GM21447 (cell line): Measurements from ENCODE around the gene GATAD2B.
"Not testable (repeated sequence)": the region's sequence is repeated elsewhere in the genome, so short reads cannot be mapped to it uniquely, and the experiment has no call there.

Experiments used
- ATAC-seq: cut with Tn5 transposase; IDR thresholded peaks from one replicate; pipeline ENCODE4 v1.9.1; 2021; ENCODE audit not compliant: unreplicated experiment

Gene GATAD2B

DNA sequence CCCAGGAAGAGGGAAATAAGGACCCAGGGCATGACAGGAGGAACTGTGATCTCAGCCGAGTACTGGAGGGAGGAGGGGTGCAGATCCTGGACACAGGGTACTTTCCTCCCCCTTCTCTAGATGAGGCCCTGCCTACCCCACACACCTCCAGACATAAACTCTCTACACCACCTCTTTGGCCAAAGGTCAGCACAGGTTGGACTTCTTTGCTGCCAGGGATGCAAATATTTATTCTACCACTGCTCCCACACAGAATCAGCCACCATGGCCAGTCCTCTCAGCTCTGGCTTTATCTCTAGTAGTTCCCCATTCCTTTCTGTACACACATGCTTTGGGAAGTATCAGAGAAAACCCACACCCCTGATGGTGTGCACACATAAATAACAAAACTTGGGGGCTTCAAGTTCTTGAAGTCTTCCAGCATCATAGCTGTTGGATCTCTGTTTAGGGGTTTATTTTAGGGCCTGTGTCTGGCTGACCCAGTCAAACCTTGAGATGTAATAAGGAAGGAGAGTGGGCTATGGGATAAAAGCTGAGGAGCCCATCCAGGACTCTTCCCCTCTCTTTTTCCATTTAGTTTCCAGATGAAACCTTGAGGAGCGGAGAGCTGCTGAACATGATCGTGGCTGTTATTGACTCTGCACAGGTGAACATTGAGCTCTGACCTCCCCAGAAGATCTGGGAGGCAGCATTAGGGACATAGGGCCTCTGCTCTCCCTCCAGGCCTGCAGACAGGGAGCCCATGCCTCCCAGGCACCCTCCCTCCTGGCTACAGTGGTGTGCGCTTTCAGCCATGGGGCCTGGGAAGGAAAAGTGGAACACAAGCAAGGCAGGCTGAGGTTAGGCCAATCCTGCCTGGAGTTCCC is 154.2 kb downstream of the GATAD2B start:
- no peak for ATAC-seq

DNA sequence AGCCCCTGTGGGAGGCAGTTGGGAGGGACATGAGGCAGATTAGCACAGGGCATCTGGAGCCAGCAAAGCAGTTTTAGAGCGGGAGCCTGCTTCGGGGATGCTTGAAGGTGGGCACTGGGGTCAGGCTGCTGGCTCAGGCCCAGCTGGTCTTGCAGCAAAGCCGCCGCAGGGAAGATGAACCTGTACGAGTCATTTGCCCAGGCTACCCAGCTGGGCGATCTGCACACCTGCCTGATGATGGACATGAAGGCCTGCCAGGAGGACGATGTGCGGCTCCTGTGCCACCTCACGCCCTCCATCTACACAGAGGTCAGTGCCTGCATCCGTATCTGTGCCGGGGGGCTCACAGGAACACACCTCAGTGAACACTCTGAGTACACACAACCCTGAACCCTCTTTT is 155.3 kb downstream of the GATAD2B start:
- no peak for ATAC-seq

DNA sequence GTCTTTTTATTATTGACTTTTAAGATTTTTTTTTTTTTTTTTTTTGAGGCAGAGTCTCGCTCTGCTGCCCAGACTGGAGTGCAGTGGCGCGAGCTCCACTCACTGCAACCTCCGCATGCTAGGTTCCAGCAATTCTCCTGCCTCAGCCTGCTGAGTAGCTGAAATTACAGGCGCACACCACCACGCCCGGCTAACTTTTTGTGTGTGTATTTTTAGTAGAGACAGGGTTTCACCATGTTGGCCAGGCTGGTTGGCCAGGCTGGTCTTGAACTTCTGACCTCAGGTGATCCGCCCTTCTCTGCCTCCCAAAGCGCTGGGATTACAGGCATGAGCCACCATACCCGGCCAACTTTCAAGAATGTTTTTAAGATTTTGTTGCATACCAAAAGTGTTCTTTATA is 156.1 kb downstream of the GATAD2B start:
- not testable (repeated sequence) for ATAC-seq

DNA sequence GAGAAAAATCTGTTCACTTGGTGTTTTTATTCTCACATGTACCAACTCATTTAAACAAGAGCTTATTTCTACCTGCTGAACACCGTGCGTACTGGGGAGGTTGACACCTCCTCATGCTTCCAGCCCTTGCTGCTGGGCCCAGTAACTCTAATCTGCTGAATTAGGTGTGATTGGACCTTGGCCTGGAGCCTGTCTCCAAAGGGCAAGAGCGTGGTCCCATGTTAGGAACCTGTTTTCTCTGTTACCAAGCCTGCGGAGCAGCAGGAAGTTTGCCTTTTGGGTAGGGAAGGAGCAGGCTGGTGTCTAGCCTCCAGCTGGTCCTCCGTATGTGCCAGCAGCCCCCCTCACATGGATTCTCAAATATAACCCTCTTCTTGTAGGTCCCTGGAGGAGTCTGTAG is 158.5 kb downstream of the GATAD2B start:
- ATAC-seq: no peak

DNA sequence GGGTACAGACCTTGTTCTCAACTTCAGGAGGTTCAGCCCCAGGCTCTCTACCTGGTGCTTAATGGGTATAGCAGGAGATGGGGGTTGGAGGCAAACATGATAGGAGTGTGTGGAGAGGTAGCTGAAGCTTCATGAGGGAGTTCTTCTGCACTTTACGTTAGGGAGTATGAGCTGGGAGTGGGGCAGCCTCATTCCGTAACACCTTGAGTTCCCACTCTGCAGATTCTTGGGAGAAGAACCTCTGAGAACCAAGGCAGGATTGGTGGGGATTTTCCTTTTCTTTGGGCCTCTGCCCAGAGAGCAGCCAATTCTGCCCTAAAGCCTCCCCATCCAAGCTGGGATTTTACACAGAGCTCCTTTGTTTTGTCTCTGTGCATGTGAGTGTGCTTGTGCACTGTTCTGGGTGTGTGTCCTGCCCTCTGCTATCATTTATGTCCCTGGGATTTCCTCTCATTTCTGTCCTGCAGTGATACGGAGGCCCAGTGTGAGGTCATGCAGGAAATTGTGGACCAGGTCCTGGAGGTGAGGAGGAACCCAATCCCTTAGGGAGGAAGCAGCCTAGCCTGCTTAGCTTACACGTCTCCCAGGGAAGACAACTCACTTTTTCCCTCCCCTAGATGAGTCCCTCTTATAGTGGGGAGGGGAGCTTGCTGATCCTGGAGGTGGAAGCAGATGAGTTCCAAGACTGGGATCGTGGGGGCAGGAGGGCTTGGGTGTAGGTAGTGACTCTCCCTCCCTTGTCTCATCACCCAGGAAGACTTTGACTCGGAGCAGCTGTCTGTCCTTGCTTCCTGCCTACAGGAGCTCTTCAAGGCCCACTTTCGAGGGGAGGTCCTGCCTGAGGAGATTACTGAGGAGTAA is 159.2 kb downstream of the GATAD2B start:
- no peak for ATAC-seq

DNA sequence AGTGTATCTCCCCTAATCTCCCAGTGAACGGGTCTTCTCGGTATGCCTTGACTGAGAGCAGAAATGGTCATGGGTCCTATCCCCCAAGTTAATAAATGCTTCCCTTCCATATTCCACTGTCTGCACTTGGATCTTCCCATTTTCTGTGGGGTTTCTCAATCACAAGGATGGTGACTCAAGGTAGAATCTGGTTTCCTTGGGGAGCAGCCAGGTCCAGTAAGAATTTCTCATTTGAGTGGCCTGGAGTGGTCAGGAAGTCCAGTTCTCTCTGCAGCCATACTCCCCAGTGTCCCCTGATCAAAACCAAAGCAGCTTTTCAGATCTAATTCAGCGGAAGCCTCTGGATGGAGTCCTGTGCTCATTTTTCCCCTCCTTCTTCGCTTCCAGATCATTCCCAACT is 162.3 kb downstream of the GATAD2B start:
- ATAC-seq: no peak
